HCT116 (cell line): ENCODE data around the gene RENBP.
"Not testable (repeated sequence)": the region's sequence is repeated elsewhere in the genome, so short reads cannot be mapped to it uniquely, and the experiment has no call there.

Experiments used
- CTCF ChIP-seq, 3 experiments: fragments of 200-600 bp in 1 of 3; sonication (generic) in 1 of 3; IDR thresholded peaks in 2 of 3; conservative IDR thresholded peaks in 1 of 3; 2 replicates each; pipeline ENCODE4 v1.5.1; 2012 to 2017; ENCODE audit warnings: low read depth in 2 of 3, low read length in 2 of 3, antibody characterized with exemption in 1 of 3, borderline replicate concordance in 1 of 3, control low read depth in 1 of 3, mild to moderate bottlenecking in 1 of 3, mixed read lengths in 1 of 3, mixed run types in 1 of 3, moderate library complexity in 1 of 3; ENCODE audit not compliant: insufficient read depth in 1 of 3
- ELF1 ChIP-seq: IDR thresholded peaks from 2 replicates; pipeline ENCODE4 v1.6.1; 2012; ENCODE audit warnings: low read depth, borderline replicate concordance
- EZH2 ChIP-seq: fragments of 200-600 bp; sonication (generic); IDR thresholded peaks from 2 replicates; pipeline ENCODE4 v1.6.1; 2017; ENCODE audit warnings: antibody characterized with exemption, mixed run types
- POLR2A ChIP-seq: IDR thresholded peaks from 2 replicates; pipeline ENCODE4 v1.7.0; 2011; ENCODE audit warnings: borderline replicate concordance; ENCODE audit not compliant: insufficient read depth, insufficient read length; ENCODE audit errors: extremely low read depth
- POLR2AphosphoS5 ChIP-seq: IDR thresholded peaks from 2 replicates; pipeline ENCODE4 v1.6.1; 2011; ENCODE audit warnings: mild to moderate bottlenecking, low read depth, low read length, moderate library complexity
- RAD21 ChIP-seq: IDR thresholded peaks from 2 replicates; pipeline ENCODE4 v1.6.1; 2012; ENCODE audit warnings: low read depth, mild to moderate bottlenecking
- SP1 ChIP-seq: IDR thresholded peaks from 2 replicates; pipeline ENCODE4 v1.6.1; 2012; ENCODE audit warnings: low read depth
- ZFX ChIP-seq: fragments of 450-650 bp; IDR thresholded peaks from 2 replicates; pipeline ENCODE4 v1.6.1; 2017

- not testable (repeated sequence) for TF ChIP-seq CTCF (IDR thresholded peaks at IDR 0.05 in 2 of 3, conservative IDR thresholded peaks at IDR 0.05 in 1 of 3; ENCODE audit: borderline replicate concordance in 1 of 3, insufficient read depth in 1 of 3, low read depth in 2 of 3, low read length in 2 of 3); RAD21; POLR2A; SP1; ZFX; POLR2AphosphoS5; EZH2; ELF1
These were observed 36.0 kb upstream of the RENBP start for GRCh38 chrX:153980394-153980793.
